ES-I3 (cell line): Measurements from ENCODE around the gene GMPR2.
"Not testable (repeated sequence)": the region's sequence is repeated elsewhere in the genome, so short reads cannot be mapped to it uniquely, and the experiment has no call there.

ENCODE experiments used
- H3K36me3 ChIP-seq: 2 replicates; pipeline ENCODE4 v1.6.1; 2013; ENCODE audit warnings: mild to moderate bottlenecking, low read length, control low read depth, moderate library complexity; ENCODE audit not compliant: insufficient read depth
- H3K4me1 ChIP-seq: 2 replicates; pipeline ENCODE4 v1.6.1; 2013; ENCODE audit warnings: mild to moderate bottlenecking, control low read depth, low read length; ENCODE audit not compliant: insufficient read depth
- H3K9ac ChIP-seq: 2 replicates; pipeline ENCODE4 v1.6.1; 2013; ENCODE audit warnings: low read depth, mild to moderate bottlenecking, low read length, moderate library complexity
- H3K9me3 ChIP-seq: 2 replicates; pipeline ENCODE4 v1.6.1; 2013; ENCODE audit warnings: mild to moderate bottlenecking, low read length, moderate library complexity; ENCODE audit not compliant: control insufficient read depth, insufficient read depth

The GMPR2 gene

DNA sequence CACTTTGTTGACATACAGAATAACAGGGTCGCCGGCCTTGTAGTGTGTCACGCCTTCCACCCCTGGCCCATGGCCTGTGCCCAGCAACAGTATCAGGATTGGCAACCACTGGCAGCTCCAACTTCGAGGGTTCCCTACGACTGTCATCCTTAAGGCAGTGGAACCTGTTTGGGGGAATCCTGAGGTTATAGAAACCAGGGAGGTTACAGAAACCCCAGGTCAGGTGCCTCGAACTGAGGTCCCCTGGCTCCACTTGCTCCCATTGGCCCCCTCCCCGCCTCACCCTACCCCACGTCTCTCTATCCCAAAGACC, 37.9 kb upstream of the GMPR2 start:
- H3K4me1 ChIP-seq = no peaks in the 10 kb centered on the region
- peak overlapping the region; percentile 92 for H3K9ac ChIP-seq
- H3K36me3 ChIP-seq = peaks cover 6% of the 10 kb centered on the region; the same call in 1 of the 2 replicates
- H3K9me3 ChIP-seq = no peaks in the 10 kb centered on the region

DNA sequence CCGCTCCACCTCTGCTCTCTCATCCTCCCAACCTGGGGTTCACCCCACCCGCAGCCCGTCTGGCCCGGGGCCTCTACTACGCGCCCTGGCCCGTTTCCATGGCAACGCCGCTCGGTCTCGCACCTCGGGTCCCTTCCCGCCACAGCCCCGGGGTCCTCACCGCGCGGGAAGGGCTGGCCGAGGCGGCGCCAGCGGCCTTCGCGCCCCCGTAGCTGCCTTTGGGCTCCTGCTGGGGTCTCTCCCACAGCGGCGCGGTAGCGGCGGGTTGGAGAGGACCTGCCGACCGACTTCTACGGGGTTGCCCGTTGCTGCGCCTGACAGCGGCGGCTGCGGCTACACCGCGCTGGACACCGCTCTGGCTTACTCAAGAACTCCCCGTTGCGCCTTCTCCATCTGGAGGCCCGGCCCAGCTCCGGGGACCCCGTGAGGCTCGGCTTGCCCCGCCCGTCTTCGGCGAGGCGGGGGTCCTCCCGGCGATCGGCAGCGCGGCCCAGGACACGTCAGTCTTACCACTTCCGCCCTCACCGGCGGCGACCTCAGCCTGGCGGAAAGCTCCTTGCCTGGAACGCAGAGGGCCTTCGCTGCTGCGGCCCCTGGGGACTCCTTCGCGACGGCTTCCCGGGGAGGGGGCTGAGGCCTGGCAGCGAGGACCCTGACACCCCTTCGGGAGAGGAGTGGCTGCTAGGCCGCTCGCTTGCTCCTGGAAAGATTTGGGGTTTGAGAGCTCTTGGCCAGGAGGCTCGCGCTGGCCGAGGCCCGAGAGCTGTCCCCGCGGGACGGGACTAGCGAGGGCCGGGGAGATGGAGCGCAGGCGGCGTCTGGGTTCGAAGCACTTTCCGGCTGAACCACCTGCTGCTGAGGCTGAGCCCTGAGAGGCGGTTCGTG, 37.3 kb upstream of the GMPR2 start, which contains the start of gene TM9SF1:
TSS of gene TM9SF1 (minus strand) at position 256 of the 885 bp plus-strand sequence. CDS start 422 bp downstream, outside the sequence.
- Histone ChIP-seq H3K9me3 (no peaks in the 10 kb centered on the region), H3K4me1 (no peaks in the 10 kb centered on the region)

DNA sequence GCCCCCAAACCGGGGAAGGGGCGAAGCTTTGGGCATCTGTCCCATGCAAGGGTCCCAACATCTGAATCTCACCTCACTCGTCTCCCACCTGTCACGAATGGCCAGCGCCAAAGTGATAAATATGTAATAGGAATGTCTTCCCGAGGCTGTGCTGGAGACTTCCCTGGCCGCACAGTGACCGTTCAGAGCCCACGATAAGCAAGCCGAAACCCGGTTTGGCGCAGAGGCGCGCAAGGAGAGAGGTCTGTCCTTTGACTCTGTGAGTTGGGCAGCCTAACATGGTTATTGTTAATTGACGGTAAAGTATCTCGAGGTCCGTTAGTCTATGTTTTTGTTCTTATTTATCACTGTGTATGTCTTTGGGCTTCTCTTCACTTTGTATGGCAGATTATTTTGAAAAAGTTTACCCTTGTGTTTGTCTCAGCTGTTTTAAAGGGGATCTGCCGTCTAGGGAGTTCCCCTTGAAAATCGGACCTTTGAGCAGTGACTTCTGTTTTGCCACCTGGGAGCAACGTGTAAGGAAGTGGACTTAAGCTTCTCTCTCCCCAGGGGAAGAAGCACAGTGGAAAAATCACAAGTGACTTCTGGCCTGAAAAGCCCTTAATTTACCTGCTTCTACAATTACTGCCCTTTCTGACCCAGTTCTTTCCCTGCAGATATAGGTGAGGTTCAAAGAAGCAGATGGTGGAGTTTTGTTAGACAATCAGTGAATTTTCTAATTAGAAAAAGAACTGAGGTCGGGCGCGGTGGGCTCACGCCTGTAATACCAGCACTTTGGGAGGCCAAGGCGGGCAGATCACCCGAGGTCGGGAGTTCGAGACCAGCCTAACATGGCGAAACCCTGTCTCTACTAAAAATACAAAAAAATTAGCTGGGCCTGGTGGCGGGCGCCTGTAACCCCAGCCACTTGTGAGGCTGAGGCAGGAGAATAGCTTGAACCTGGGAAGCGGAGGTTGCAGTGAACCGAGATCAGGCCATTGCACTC, 36.4 kb upstream of the GMPR2 start:
- Histone ChIP-seq H3K9me3 (peaks cover 1% of the 10 kb centered on the region; the same call in 1 of the 2 replicates), H3K4me1 (no peaks in the 10 kb centered on the region)

More for the DNA sequence above, 37.3 kb upstream of the GMPR2 start, which contains the start of gene TM9SF1:
- peaks cover 8% of the 10 kb centered on the region; the same call in 1 of the 2 replicates for H3K36me3 ChIP-seq
- peak within 1 kb of the TSS; percentile 92 for H3K9ac ChIP-seq

GRCh38 chr14:24197056-24197450, 35.7 kb upstream of the GMPR2 start:
- Histone ChIP-seq H3K36me3 (peaks cover 8% of the 10 kb centered on the region; the same call in 1 of the 2 replicates), H3K9me3 (peaks cover 5% of the 10 kb centered on the region), H3K9ac (no peak overlapping the region), H3K4me1 (no peaks in the 10 kb centered on the region)

More for the DNA sequence above, 36.4 kb upstream of the GMPR2 start:
- Histone ChIP-seq H3K9ac (peak overlapping the region; percentile 92), H3K36me3 (peaks cover 8% of the 10 kb centered on the region; the same call in 1 of the 2 replicates)

- no peak overlapping the region for H3K9ac ChIP-seq
- peaks cover 5% of the 10 kb centered on the region for H3K9me3 ChIP-seq
- H3K36me3 ChIP-seq = peaks cover 7% of the 10 kb centered on the region; the same call in 1 of the 2 replicates
- no peaks in the 10 kb centered on the region for H3K4me1 ChIP-seq
These were observed 33.8 kb upstream of the GMPR2 start for GRCh38 chr14:24198814-24199524.

DNA sequence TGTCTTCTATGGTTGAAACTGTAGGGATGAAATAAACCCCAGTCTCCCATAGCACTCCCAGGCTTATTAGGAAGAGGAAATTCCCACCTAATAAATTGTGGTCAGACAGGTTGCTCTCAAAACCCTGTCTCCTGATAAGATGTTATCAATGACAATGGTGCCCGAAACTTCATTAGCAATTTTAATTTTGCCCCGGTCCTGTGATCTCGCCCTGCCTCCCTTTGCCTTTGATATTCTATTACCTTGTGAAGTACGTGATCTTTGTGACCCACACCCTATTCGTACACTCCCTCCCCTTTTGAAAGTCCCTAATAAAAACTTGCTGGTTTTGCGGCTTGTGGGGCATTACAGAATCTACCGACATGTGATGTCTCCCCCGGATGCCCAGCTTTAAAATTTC, 30.2 kb upstream of the GMPR2 start:
- not testable (repeated sequence) for H3K4me1 ChIP-seq, H3K9ac ChIP-seq, H3K9me3 ChIP-seq
- H3K36me3 ChIP-seq = peaks cover 17% of the 10 kb centered on the region; the same call in 1 of the 2 replicates

- Histone ChIP-seq H3K36me3 (peaks cover 17% of the 10 kb centered on the region; the same call in 1 of the 2 replicates), H3K9ac (0 out of 2 replicates have a peak overlapping the region, but pooled peaks have one; percentile 3)
- H3K9me3 ChIP-seq, H3K4me1 ChIP-seq: not testable (repeated sequence)
These were observed 29.4 kb upstream of the GMPR2 start for GRCh38 chr14:24203249-24203886.

- Histone ChIP-seq H3K4me1 (no peaks in the 10 kb centered on the region), H3K9me3 (peaks cover 5% of the 10 kb centered on the region), H3K36me3 (peaks cover 20% of the 10 kb centered on the region; the same call in 1 of the 2 replicates), H3K9ac (no peak overlapping the region)
These were observed 28.3 kb upstream of the GMPR2 start for GRCh38 chr14:24204163-24205146.

- H3K9ac ChIP-seq = no peak overlapping the region
- no peaks in the 10 kb centered on the region for H3K4me1 ChIP-seq
- peaks cover 3% of the 10 kb centered on the region for H3K9me3 ChIP-seq
- peaks cover 20% of the 10 kb centered on the region; the same call in 1 of the 2 replicates for H3K36me3 ChIP-seq
These were observed 26.2 kb upstream of the GMPR2 start for GRCh38 chr14:24206260-24207103.

GRCh38 chr14:24207104-24207551, 25.6 kb upstream of the GMPR2 start:
- Histone ChIP-seq H3K9ac (no peak overlapping the region), H3K4me1 (no peaks in the 10 kb centered on the region), H3K36me3 (peaks cover 18% of the 10 kb centered on the region; the same call in 1 of the 2 replicates)

GRCh38 chr14:24207625-24208024, 25.1 kb upstream of the GMPR2 start:
- Histone ChIP-seq H3K4me1 (no peaks in the 10 kb centered on the region), H3K36me3 (peaks cover 18% of the 10 kb centered on the region; the same call in 1 of the 2 replicates), H3K9ac (no peak overlapping the region), H3K9me3 (no peaks in the 10 kb centered on the region)

More at GRCh38 chr14:24207104-24207551, 25.6 kb upstream of the GMPR2 start:
- no peaks in the 10 kb centered on the region for H3K9me3 ChIP-seq
